Transverse colon (tissue), 4 donors: Measurements from ENCODE around the gene SCAMP4.

ENCODE experiments used
- POLR2AphosphoS5 ChIP-seq, 3 donors: sonication (generic); formaldehyde crosslinking; IDR thresholded peaks; one replicate each; pipeline ENCODE4 v1.6.1; 2016; ENCODE audit warnings: antibody characterized with exemption in 3 of 3
- TF ChIP-seq, protein P1 (sequence below), 5 experiments: fragments of 200-600 bp in 3 of 5; fragments of 450-650 bp in 2 of 5; sonication (generic) in 3 of 5; IDR thresholded peaks; 1 replicate in 2 of 5; 2 replicates in 3 of 5; pipeline ENCODE4 v1.5.1; 2016 to 2017; ENCODE audit warnings: antibody characterized with exemption in 5 of 5, inconsistent platforms in 3 of 5, mild to moderate bottlenecking in 2 of 5, moderate library complexity in 1 of 5

DNA sequence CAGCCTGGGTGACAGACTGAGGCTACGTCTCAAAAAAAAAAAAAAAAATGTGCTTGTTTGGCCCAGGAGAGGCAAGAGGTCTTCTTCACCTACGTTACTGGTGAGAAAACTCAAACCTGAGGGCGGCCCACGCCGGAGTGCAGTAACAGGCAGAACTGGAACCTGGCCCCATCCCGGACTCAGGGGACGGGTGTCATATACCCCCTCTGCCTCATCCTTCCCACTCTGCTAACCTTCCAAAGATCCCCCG, 414 bp upstream of the SCAMP4 start:
- TF ChIP-seq, protein P1, sequence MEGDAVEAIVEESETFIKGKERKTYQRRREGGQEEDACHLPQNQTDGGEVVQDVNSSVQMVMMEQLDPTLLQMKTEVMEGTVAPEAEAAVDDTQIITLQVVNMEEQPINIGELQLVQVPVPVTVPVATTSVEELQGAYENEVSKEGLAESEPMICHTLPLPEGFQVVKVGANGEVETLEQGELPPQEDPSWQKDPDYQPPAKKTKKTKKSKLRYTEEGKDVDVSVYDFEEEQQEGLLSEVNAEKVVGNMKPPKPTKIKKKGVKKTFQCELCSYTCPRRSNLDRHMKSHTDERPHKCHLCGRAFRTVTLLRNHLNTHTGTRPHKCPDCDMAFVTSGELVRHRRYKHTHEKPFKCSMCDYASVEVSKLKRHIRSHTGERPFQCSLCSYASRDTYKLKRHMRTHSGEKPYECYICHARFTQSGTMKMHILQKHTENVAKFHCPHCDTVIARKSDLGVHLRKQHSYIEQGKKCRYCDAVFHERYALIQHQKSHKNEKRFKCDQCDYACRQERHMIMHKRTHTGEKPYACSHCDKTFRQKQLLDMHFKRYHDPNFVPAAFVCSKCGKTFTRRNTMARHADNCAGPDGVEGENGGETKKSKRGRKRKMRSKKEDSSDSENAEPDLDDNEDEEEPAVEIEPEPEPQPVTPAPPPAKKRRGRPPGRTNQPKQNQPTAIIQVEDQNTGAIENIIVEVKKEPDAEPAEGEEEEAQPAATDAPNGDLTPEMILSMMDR (IDR thresholded peaks at IDR 0.05): no peak
- TF ChIP-seq POLR2AphosphoS5 (IDR thresholded peaks at IDR 0.05): no peak
